Ovary (tissue), 9 donors: Measurements from ENCODE around the gene PPM1E. TPM values are rescaled to one million over a fixed set of nuclear protein-coding genes. Genes with fewer than 3 reads are reported as not detected.

Source experiments
- DNase-seq, 5 donors: peaks; one replicate each; pipeline ENCODE4 v3.0.0-alpha.2; 2019 to 2020
- H3K27ac ChIP-seq, 2 donors: fragments of 200-600 bp; one replicate each; pipeline versions ENCODE4 v1.5.1 to v1.8.0; 2019 to 2022
- H3K27me3 ChIP-seq: fragments of 200-600 bp; one replicate; pipeline ENCODE4 v1.8.0; 2022
- H3K36me3 ChIP-seq: fragments of 200-600 bp; sonication (generic); one replicate; pipeline ENCODE4 v1.5.1; 2019
- H3K4me1 ChIP-seq: one replicate; pipeline ENCODE4 v1.8.1; 2013; ENCODE audit warnings: mild to moderate bottlenecking, moderate library complexity; ENCODE audit not compliant: insufficient read depth
- H3K4me3 ChIP-seq: fragments of 200-600 bp; sonication (generic); one replicate; pipeline ENCODE4 v1.5.1; 2017
- H3K9me3 ChIP-seq, 2 donors: fragments of 200-600 bp in 1 of 2; sonication (generic) in 1 of 2; one replicate each; pipeline versions ENCODE4 v1.5.1 to v1.8.1; 2013 to 2019; ENCODE audit warnings: mild to moderate bottlenecking in 1 of 2, moderate library complexity in 1 of 2
- EP300 ChIP-seq: sonication (generic); formaldehyde crosslinking; IDR thresholded peaks from one replicate; pipeline ENCODE4 v1.6.1; 2017; ENCODE audit warnings: antibody characterized with exemption
- POLR2A ChIP-seq: fragments of 450-650 bp; IDR thresholded peaks from one replicate; pipeline ENCODE4 v1.6.1; 2017; ENCODE audit warnings: antibody characterized with exemption, mild to moderate bottlenecking, moderate library complexity
- WGBS, 3 donors: extraction: QIAGEN DNeasy Blood & Tissue Kit in 1 of 3; methylation state at CpG; one replicate each; pipeline versions ENCODE4 v1.1.5 to v1.1.7; 2013 to 2017; 5-methylcytosine and 5-hydroxymethylcytosine counted together
- intact Hi-C, 4 donors: fragments of 100-400 bp; cut with DNase I; formaldehyde crosslinking; loops; one replicate each; pipeline versions ENCODE4 v1.11.0 to v1.15.1; 2022 to 2023
- polyA plus RNA-seq, 2 donors: library from polyadenylated mRNA; stranded (reverse); fragments of 200-250 nt in 1 of 2; fragments of 350-450 nt in 1 of 2; fragmentation: Illumina TruSeq in 1 of 2; extraction: RNeasy Lipid Tissue Mini Kit (QIAGEN cat#74804) in 1 of 2; gene quantifications; one replicate each; pipeline ENCODE4 v1.2.3, GENCODE V29; 2013 to 2014
- total RNA-seq, 7 donors: library from RNA; depleted of rRNA in 2 of 7; stranded (reverse); fragments of >200 nt in 2 of 7; fragmentation: NEBNext Ultra II Directional in 3 of 7; extraction: Animal tissue kit (Norgen Biotek cat#: 25700) in 3 of 7; gene quantifications; one replicate each; pipeline versions ENCODE4 v1.1.0 to v1.2.4, GENCODE V29; 2016 to 2023
- TF ChIP-seq, protein P1 (sequence below), 3 donors: fragments of 450-650 bp in 2 of 3; fragments of 200-600 bp in 1 of 3; IDR thresholded peaks; one replicate each; pipeline versions ENCODE4 v1.5.1 to v1.8.0; 2016 to 2022; ENCODE audit warnings: antibody characterized with exemption in 3 of 3, mild to moderate bottlenecking in 1 of 3
- donor health status: DM: no; HTN: no; CAD: no; lungs with moderate emphysema.
- donor health status: DM: no; HTN: no; CAD: no.
- donor health status: Bipolar disorder and iron deficiency.
- donor health status: DM: yes; HTN: yes; CAD: no.
- donor health status: DM: no; HTN: no; CAD: no.
- donor health status: DM: yes; HTN: yes; CAD: no.

Gene PPM1E
- total and polyA plus RNA-seq, 9 donors = 0.17 to 3.2 (median 0.47) TPM

DNA sequence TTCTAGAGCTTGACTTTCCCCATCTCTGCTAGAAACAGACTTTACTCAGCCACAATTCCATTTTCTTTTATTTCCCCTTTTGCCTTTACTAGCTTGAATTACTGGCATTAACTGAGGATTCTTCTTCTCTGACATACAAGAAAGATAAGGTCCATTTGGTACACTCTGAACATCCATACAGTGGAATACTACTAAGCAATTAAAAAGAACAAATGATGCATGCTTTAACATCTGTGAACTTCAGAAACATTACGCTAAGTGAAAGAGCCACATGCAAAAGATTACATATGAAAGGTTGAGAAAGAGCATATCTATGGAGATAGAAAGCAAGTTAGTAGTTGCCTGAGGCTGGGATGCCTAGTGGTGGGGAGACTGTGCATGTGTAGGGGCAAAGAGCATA, 130.9 kb downstream of the PPM1E start:
- H3K36me3 ChIP-seq = no peaks in the 10 kb centered on the region
- TF ChIP-seq, protein P1, sequence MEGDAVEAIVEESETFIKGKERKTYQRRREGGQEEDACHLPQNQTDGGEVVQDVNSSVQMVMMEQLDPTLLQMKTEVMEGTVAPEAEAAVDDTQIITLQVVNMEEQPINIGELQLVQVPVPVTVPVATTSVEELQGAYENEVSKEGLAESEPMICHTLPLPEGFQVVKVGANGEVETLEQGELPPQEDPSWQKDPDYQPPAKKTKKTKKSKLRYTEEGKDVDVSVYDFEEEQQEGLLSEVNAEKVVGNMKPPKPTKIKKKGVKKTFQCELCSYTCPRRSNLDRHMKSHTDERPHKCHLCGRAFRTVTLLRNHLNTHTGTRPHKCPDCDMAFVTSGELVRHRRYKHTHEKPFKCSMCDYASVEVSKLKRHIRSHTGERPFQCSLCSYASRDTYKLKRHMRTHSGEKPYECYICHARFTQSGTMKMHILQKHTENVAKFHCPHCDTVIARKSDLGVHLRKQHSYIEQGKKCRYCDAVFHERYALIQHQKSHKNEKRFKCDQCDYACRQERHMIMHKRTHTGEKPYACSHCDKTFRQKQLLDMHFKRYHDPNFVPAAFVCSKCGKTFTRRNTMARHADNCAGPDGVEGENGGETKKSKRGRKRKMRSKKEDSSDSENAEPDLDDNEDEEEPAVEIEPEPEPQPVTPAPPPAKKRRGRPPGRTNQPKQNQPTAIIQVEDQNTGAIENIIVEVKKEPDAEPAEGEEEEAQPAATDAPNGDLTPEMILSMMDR (IDR thresholded peaks at IDR 0.05) = no peak
- no peak for TF ChIP-seq POLR2A
- TF ChIP-seq EP300 = no peak
- DNase-seq = no peak
- H3K4me3 ChIP-seq = no peak overlapping the region
- H3K27me3 ChIP-seq = no peaks in the 10 kb centered on the region
- H3K4me1 ChIP-seq = no peaks in the 10 kb centered on the region
- intact Hi-C loops = no loop called here
- 84 to 94% (median 90%) methylated on average over 1 of the region's 1 CpG for WGBS, 3 donors
- H3K9me3 ChIP-seq = no peaks in the 10 kb centered on the region
- no peak overlapping the region for H3K27ac ChIP-seq

DNA sequence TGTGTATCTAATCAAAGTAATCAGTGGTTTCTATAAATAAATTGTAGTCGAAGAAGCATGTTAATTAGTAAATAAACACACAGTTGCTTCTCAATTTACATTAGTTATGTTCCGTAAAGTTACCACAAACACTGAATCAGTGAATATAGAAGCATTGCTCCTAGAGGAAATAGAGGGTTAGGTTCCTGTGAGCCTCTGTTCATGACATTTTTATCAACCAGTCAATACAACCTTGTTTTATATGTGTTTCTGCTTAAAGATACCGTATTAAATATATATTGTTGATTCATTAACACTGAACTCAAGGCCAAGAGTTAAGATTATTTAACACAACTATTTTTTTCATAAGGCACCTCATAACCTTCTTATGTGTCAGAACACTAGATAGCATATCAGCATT, 134.3 kb downstream of the PPM1E start:
- DNase-seq = no peak
- Histone ChIP-seq H3K9me3 (no peaks in the 10 kb centered on the region), H3K27ac (no peak overlapping the region), H3K36me3 (no peaks in the 10 kb centered on the region), H3K4me1 (no peaks in the 10 kb centered on the region), H3K27me3 (no peaks in the 10 kb centered on the region), H3K4me3 (no peak overlapping the region)
- WGBS, 3 donors = 83 to 93% (median 88%) methylated on average over 3 of the region's 3 CpGs
- intact Hi-C loops = no loop called here
- TF ChIP-seq, protein P1 (IDR thresholded peaks at IDR 0.05) = no peak
- no peak for TF ChIP-seq EP300
- no peak for TF ChIP-seq POLR2A

DNA sequence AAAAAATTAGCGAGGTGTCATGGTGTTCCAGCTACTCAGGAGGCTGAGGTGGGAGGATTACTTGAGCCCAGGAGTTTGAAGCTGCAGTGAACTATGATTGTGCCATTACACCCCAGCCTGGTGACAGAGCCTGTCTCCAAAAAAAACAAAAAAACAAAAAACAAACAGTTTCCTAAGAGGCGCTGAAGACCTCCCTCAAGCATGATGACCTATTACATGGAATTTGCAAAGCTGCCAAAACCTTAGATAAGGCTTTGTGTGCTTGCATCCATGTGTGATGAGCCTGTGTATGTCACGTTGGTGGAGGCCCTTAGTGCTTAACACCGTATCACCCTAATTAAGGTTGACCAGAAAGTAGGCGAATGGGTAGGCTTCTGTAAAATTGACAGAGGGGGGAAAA, 143.5 kb downstream of the PPM1E start:
- DNase-seq = no peak
- TF ChIP-seq, protein P1 (IDR thresholded peaks at IDR 0.05) = no peak
- TF ChIP-seq EP300 (no peak), POLR2A (no peak)
- H3K4me1 ChIP-seq = no peaks in the 10 kb centered on the region
- H3K9me3 ChIP-seq = no peaks in the 10 kb centered on the region
- H3K36me3 ChIP-seq = no peaks in the 10 kb centered on the region
- no peaks in the 10 kb centered on the region for H3K27me3 ChIP-seq
- no peak overlapping the region for H3K27ac ChIP-seq
- intact Hi-C loops = no loop called here
- WGBS, 3 donors = 71 to 75% (median 71%) methylated on average over 5 of the region's 5 CpGs
- H3K4me3 ChIP-seq = no peak overlapping the region

DNA sequence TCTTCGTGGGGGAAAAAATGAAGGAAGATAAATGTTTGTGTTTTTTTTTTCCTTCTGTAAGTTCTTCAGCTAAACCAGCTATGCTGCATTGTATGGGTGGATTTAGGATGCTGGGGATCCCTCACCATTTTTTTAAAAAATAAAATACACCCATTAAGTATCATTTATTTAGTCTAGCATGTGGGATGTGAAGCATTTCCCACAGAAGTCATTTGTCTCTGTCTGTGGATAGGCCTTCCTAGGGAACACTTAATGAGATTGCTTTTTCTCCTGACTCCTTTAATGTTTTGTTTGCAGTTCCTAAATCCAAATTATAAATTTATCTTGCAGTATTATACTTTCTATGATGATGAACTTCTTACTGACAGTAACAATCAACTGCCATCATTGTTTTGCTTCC, 146.7 kb downstream of the PPM1E start:
- no peak for TF ChIP-seq POLR2A
- TF ChIP-seq, protein P1 (IDR thresholded peaks at IDR 0.05) = no peak
- no peak for TF ChIP-seq EP300
- no peaks in the 10 kb centered on the region for H3K36me3 ChIP-seq

More for the DNA sequence above, 146.7 kb downstream of the PPM1E start:
- Histone ChIP-seq H3K4me3 (no peak overlapping the region), H3K4me1 (no peaks in the 10 kb centered on the region), H3K9me3 (no peaks in the 10 kb centered on the region), H3K27ac (no peak overlapping the region), H3K27me3 (no peaks in the 10 kb centered on the region)
- WGBS, 3 donors = 54 to 75% (median 63%) methylated on average over 1 of the region's 1 CpG
- intact Hi-C loops = no loop called here
- DNase-seq = no peak
